IPS-NIHi11 (cell line): Measurements from ENCODE around the gene TOX3.

Experiments
- DNase-seq: peaks from one replicate; pipeline ENCODE4 v3.0.0; 2012; ENCODE audit warnings: mixed read lengths, low spot score

TOX3 gene

GRCh38 chr16:52537516-52537915, 9.4 kb downstream of the TOX3 start:
- no peak for DNase-seq

GRCh38 chr16:52535076-52535475, 11.9 kb downstream of the TOX3 start:
- no peak for DNase-seq

- no peak for DNase-seq
Observed at GRCh38 chr16:52533296-52533695, 13.6 kb downstream of the TOX3 start.

DNA sequence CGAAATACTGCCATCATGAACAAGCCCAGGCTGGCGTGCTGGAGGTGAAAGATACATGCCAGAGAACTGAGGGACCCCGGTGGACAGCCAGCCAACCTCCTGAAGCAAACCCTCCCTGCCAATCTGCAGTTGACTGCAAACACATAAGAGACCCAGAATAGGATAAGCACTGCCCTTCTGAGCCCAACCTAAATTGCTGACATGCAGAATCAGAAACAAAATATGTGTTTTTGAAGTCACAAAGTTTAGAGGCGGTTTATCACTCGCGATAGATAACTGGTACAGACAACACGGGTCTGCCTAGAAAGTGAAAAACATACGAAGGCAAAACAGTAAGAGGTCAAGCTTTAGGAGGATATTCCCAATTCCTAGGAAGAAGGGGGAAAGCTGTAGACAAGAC, 14.6 kb downstream of the TOX3 start:
- DNase-seq = no peak

- DNase-seq = no peak
Observed at GRCh38 chr16:52529226-52529625, 17.7 kb downstream of the TOX3 start.

DNA sequence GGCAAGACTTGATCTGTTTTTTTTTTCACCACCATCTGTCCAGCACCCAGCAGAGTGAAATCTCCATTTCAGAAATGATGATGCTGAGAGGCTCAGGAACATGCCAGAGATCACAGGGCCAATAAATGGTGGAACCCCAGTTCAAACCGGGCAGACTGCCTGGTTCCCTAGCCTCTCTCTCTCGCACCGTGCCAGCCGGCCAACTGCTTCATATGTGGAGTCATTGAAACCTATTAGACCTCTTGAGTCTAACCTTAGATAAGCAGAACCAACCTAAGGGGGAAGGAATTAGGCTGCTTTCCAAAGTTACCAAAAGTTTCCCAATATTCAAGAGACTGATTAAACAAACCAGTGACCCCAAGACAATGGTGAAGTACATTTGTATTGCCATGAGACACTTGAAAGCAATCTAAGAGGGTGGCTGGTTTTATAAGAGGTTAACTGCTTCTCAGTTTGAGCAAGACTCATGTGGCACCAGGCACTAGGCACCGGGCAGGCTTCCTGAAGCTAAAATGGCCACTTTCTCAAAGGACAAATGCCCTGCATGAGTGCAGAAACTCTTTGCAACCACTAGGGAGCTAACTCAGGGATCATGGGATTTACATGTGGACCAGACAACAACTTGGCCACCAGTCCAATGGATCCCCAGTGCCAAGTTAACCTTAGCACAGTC, 18.4 kb downstream of the TOX3 start:
- no peak for DNase-seq

DNA sequence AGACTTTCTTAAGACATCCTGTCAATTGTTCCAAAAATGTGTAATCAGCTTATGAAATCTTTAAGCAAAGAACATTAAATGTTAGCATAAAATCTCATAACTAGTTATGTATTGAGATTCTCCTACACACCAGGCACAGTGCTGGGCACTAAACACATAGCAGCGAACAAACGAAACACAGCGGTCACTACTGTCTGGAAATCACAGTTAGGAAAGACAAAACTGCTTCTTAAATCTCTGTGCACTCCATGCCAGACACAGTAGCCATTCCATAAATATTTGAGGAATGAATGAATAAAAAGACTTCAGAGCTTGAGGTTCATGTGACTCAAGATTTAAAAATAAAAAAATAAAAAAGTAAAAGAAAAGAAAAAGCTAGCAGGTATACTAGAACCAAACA, 20.1 kb downstream of the TOX3 start:
- DNase-seq = no peak

DNA sequence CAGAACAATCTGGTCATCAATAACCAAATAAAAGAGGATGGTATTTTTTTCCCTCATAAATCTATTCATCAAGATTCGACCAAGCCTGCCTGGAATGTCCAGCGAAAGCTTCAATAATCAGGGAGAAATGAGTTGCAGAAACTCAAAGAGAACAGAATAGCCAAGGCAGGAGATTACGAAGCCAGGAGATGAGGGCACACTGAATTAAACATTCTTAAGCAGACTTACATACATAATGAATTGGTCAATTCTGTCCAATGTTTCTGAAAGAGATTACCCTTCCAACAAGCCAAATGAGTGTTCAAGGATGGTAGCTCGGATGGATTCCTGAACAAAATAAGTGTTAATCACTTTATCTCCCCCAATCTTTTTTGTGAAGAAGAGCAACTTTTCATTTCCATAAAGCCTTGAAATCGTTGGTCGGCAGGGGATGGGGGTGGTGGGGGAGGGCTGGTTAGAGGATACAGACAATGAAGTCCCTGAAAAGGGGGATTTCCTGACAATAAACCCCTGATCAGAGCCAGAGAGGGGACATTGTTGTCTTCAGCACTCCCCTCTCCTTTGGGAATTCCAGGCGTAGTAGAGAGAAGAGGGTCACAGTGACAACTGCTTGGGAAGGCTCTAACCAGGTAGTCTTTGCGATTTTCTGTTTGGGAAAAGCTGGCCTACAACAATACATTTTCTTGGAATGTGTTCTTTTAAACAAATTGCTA, 20.7 kb downstream of the TOX3 start:
- peak; percentile 40 for DNase-seq

- DNase-seq = no peak
Observed at GRCh38 chr16:52521570-52521969, 25.4 kb downstream of the TOX3 start.

DNA sequence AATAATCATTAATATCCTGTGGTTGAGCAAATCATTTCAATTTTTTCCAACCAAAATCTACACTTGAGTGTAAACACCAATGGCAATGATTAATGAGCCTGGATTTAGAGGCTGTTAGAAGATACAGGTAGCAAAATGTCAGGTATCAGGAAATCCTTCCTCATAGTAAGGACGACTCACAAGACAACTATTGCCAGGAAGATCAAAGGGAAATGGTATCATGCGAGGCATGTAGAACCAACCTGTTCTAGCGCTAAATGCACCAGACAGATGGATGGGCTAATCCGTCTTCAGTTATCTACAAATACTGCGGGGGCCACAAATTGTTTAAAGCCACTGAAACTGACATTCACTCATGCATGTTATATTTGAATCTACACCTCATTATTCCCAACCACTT, 28.1 kb downstream of the TOX3 start:
- DNase-seq = no peak

DNA sequence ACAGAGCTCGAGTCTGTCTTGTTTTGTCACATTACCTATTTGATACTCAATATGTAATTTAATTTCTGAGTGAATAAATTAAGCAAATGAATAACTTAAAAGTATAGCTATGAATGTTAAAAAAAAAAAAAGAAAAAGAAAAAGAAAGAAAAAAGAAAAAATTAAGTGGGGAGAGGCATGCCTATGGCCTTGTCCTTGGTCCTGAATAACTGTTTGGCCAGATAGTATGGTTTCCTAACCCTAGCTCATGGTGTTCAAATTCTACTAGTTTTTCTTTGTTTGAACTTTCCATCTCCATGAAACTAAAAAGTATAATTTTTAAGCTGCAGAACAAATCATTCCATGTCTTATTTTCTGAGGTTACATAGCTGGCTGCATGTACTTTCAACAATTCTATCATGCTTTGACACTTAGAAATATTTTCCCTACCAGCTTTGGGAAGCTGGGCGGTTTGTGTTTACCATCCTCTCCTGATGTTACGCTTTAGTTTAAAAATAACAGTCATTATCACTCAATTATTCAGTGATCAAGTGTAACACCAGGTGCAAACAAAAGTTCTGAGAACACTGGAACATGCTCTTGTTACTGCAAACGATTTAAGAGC, 31.8 kb downstream of the TOX3 start:
- no peak for DNase-seq

DNA sequence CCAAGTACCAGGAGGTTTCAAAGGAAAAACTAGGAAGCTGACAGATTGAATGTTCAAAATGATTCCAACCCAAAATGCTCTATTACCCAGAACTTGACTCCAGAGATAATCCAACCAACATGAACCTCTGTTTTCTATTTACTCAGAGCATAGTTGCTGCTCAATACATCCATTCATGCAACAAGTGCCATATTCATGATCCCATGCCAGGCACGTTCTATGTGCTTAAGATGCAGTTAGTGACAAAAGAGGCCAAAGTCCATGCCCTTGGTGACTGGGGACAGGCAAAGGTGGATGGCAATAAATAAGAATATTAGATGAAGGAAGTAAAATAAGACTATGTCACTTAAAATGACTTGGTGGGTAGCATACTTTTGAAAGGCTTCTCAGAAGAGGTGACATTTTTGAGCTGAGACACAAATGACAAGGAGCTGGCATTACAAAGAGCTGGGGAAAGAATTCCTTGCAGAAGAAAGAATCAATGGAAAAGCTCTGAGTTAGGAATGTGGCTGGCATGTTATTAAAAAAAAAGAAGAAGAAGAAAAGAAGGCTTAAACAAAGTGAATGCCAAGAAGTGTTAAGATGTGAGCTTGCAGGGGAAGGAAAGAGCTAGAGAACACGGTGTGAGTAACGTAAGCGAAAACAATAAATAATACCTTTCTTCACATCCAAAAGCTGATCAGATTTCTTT, 34.5 kb downstream of the TOX3 start:
- peak; percentile 45 for DNase-seq

DNA sequence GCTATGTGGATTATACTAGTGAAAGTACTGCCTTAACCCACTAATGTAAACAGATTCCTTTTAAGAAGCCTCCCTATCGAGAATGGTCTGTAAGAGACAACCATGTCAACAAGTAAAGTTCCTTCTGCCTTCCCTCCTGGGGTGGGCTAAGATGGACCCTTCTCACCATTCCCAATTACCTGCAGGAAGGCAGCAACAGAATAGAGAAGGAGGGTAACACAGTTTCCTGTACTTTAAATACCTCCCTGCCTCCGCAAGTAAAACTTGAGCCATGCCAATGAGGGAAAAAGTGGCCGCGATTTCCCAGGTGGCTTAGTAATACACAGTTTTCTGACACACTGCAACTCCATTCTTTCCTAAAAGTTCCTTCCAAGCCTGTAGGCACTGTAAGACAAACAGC, 45.2 kb downstream of the TOX3 start:
- DNase-seq = peak; percentile 7

DNA sequence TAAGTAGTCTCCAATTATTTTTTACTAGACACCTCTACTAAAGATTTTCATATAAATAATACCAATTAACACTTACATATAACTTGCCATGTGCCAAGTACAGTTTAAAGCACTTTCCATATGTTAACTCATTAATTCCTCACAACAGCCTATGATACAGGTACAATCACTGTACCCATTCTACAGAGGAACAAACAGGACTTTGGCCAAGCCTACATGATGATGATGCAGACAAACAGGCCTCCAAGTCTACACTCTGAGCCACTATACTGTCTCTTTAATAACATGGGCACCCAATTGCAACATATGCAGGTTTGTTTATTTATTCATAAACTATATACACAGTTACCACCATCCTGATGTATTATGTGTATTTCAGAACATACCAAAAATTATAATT, 46.0 kb downstream of the TOX3 start:
- DNase-seq = no peak

- DNase-seq = no peak
Observed at GRCh38 chr16:52499060-52499440, 47.9 kb downstream of the TOX3 start.

- DNase-seq = no peak
Observed at GRCh38 chr16:52498328-52499059, 48.4 kb downstream of the TOX3 start.

DNA sequence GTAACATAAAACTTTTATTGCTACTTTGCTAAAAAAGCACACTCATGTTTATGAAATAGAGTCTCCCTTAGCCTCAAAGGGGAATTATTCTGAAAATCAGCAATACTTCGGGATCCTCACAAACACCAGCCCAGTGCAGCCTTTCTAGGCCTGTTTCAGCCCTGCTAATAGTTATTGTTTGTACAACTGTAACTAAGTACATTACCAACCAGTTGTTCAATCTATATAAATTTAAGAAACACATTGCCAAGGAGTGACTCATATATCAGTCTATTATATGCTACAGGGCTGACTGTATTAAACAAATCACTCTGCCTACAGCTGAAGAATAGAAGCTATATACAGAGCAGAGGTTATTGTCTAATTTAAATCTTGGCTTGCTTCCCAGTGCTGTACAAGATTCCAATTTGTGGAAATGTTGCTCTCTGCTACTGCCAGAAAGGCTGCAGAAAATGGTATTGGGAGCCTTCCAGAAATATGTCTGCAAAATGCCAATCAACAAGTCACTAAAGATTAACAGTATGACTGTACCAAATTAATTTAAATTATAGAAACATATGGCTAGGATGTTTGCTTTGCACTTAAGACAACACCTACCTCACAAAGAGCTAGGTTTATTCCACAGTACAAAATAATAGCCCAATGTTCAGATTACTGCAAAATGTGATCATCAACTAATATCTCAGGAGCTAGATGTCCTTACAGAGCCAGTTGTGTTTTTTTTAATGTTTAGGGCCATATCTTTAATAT, 49.7 kb downstream of the TOX3 start:
- no peak for DNase-seq

DNA sequence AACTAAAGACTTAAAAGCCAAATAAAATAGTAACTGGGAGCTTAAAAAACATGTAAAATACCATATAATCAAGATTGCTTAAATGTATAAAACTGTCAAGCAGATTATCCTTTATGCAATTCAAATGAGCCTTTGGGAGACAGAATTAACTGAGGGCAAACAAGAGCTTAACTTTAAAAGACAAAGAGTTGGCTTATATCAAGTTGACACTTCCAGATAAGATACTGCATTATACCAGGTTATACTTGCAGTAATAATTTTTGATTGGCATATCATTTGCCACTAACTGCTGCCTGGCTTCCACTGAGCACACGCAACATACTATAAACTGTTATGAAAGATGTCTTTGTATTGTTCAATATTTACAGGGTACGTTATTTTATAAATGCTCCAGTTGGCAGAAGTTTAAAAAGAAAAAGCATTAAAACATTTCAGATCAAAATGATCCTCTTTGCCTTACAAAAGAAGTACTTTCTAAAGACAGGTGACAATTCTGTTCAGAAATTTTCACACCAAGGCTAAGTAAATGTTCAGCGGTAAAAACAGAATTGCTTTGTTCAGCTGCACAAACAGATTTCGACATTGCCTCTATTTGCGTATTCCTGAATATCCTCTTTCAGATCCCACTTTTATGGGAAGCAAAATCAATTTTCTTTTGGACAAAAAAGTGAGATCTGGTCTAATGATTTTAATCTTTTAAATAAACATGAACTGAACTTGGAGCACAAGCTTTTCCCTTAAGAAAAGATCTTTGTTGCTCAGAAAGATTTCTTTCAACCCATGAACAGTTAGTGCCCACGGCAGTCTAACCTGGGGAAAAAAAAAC, 50.7 kb downstream of the TOX3 start:
- DNase-seq = no peak

DNA sequence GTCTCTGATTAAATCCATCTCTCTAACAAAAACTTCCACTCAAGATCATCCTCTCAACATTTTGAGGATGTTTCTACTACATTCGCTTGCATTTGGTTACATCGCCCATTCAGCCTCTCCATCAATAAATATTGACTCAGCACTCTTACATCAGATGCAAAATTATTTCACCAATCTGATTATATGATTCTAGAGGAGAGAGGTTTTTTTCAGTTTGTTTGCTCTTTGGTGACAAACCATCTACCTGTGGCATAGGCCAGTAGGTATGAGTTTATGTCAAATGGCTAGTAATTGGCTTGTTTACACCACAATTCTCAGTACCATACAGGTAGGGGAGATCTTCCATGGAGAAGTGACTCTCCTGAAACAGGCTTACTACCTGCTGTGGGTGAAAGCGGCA, 52.3 kb downstream of the TOX3 start:
- DNase-seq = no peak

DNA sequence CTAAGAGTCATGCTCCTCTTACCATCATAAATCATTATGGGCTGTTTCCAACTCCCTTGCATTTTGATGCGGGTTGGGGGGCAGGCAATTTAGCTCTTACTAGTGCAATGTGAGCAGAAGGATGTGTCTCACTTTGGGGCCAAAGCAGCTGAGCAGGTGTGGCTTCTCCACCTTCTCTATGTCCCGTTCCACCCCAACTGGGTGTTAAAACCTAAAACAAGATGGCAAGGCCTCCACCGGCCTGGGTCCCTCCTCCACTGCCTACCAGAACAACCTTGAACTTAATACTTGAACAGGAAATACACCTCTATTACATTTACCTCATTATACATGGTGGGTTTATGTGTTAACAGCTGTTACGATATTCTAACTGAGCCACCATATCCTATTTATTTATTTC, 52.8 kb downstream of the TOX3 start:
- no peak for DNase-seq
